Endothelial cell of umbilical vein (primary cell): ENCODE data around the gene HOXA1. TPM values are rescaled to one million over a fixed set of nuclear protein-coding genes. Genes with fewer than 3 reads are reported as not detected.

Source experiments
- BruUV-seq: library from RNA; stranded (reverse); fragments of 400-500 nt; replicated peaks from 2 replicates; lab custom pipeline; 2021; lab: Mats Ljungman, UMichigan
- CTCF ChIA-PET: fragments of 300-600, 350-600 bp; sonication (Branson Sonifier 250); formaldehyde crosslinking; loops from one replicate; lab custom pipeline; 2021; ENCODE audit warnings: antibody characterized with exemption, inconsistent platforms; lab: Charles Lee
- POLR2A ChIA-PET: fragments of 300-600, 350-600 bp; sonication (Branson Sonifier 250); formaldehyde crosslinking; loops from one replicate; lab custom pipeline; 2021; ENCODE audit warnings: antibody characterized with exemption, inconsistent platforms; lab: Charles Lee
- DNase-seq: peaks from one replicate; pipeline ENCODE4 v3.0.0-alpha.2; 2011; ENCODE audit warnings: low read depth, low spot score
- FAIRE-seq: peaks from 2 replicates; lab custom pipeline; 2011; peaks lifted over from hg19 to GRCh38; lab: Jason Lieb, UNC
- H2AFZ ChIP-seq: 2 replicates; pipeline ENCODE4 v1.6.0; 2012; ENCODE audit warnings: low read depth, low read length, control low read depth, inconsistent platforms
- H3K27ac ChIP-seq: 2 replicates; pipeline ENCODE4 v1.5.1; 2011; ENCODE audit warnings: low read depth, mild to moderate bottlenecking, control low read depth, low read length, moderate library complexity; ENCODE audit not compliant: insufficient read depth
- H3K27me3 ChIP-seq, 2 experiments: 2 replicates each; pipeline versions ENCODE4 v1.6.0 to v1.6.1; 2011; ENCODE audit warnings: low read length in 2 of 2, mixed read lengths in 1 of 2; ENCODE audit not compliant: control insufficient read depth in 2 of 2, insufficient read depth in 2 of 2
- H3K36me3 ChIP-seq, 2 experiments: 2 replicates in 1 of 2; 3 replicates in 1 of 2; pipeline ENCODE4 v1.5.1; 2011; ENCODE audit warnings: low read length in 2 of 2, mild to moderate bottlenecking in 1 of 2, moderate library complexity in 1 of 2; ENCODE audit not compliant: control insufficient read depth in 2 of 2, insufficient read depth in 2 of 2; ENCODE audit errors: extremely low read depth in 1 of 2
- H3K4me1 ChIP-seq: 3 replicates; pipeline ENCODE4 v1.5.1; 2011; ENCODE audit warnings: mild to moderate bottlenecking, low read length; ENCODE audit not compliant: control insufficient read depth, insufficient read depth; ENCODE audit errors: extremely low read depth
- H3K4me2 ChIP-seq: 2 replicates; pipeline ENCODE4 v1.6.1; 2011; ENCODE audit warnings: low read length, control low read depth, mixed read lengths; ENCODE audit not compliant: insufficient read depth
- H3K4me3 ChIP-seq, 3 experiments: fragments of 200-600 bp in 1 of 3; sonication (generic), shearing (Covaris generic) in 1 of 3; replicated peaks in 1 of 3; 2 replicates each; pipeline ENCODE4 v1.5.1; 2011 to 2016; ENCODE audit warnings: control low read depth in 3 of 3, low read length in 3 of 3, mild to moderate bottlenecking in 2 of 3, inconsistent platforms in 1 of 3, low read depth in 1 of 3, moderate library complexity in 1 of 3; ENCODE audit not compliant: insufficient read depth in 1 of 3
- H3K79me2 ChIP-seq: 2 replicates; pipeline ENCODE4 v1.6.0; 2012; ENCODE audit warnings: low read length, inconsistent platforms; ENCODE audit not compliant: control insufficient read depth, insufficient read depth
- H3K9ac ChIP-seq: replicated peaks from 2 replicates; pipeline ENCODE3; 2011; ENCODE audit warnings: low read length, control low read depth; ENCODE audit not compliant: insufficient read depth; ENCODE audit errors: extremely low read depth
- H3K9me1 ChIP-seq: replicated peaks from 3 replicates; pipeline ENCODE4 v1.6.0; 2011; ENCODE audit warnings: mild to moderate bottlenecking, low read length; ENCODE audit not compliant: control insufficient read depth, insufficient read depth; ENCODE audit errors: extremely low read depth
- H3K9me3 ChIP-seq: replicated peaks from 2 replicates; pipeline ENCODE4 v1.5.1; 2012; ENCODE audit warnings: low read length, inconsistent platforms; ENCODE audit not compliant: control insufficient read depth, insufficient read depth
- H4K20me1 ChIP-seq: replicated peaks from 2 replicates; pipeline ENCODE3; 2011; ENCODE audit warnings: mild to moderate bottlenecking, low read length; ENCODE audit not compliant: control insufficient read depth, insufficient read depth; ENCODE audit errors: extremely low read depth
- CTCF ChIP-seq, 2 donors: IDR thresholded peaks; 1 replicate in 1 of 2; 2 replicates in 1 of 2; pipeline ENCODE4 v1.5.1; 2011; ENCODE audit warnings: low read length in 2 of 2, mild to moderate bottlenecking in 2 of 2, moderate library complexity in 2 of 2, control low read depth in 1 of 2, inconsistent platforms in 1 of 2, low read depth in 1 of 2; ENCODE audit not compliant: insufficient read depth in 1 of 2; ENCODE audit errors: extremely low read depth in 1 of 2
- EZH2 ChIP-seq: IDR thresholded peaks from 2 replicates; pipeline ENCODE4 v1.6.1; 2012; ENCODE audit warnings: borderline replicate concordance, low read depth, mild to moderate bottlenecking, moderate library complexity, low read length, inconsistent platforms; ENCODE audit not compliant: severe bottlenecking
- FOS ChIP-seq: IDR thresholded peaks from 2 replicates; pipeline ENCODE4 v1.6.1; 2011; ENCODE audit warnings: mild to moderate bottlenecking, low read length, moderate library complexity, borderline replicate concordance; ENCODE audit not compliant: insufficient read depth
- GATA2 ChIP-seq: IDR thresholded peaks from 2 replicates; pipeline ENCODE4 v1.7.0; 2011; ENCODE audit warnings: low read depth, mild to moderate bottlenecking, moderate library complexity, mixed read lengths, low read length; ENCODE audit not compliant: insufficient read length, insufficient read depth
- JUN ChIP-seq: IDR thresholded peaks from 2 replicates; pipeline ENCODE4 v1.6.1; 2011; ENCODE audit warnings: borderline replicate concordance, low read depth; ENCODE audit not compliant: insufficient read length, insufficient read depth
- MAX ChIP-seq: IDR thresholded peaks from 2 replicates; pipeline ENCODE4 v1.6.1; 2011; ENCODE audit not compliant: insufficient read depth, insufficient read length
- MYC ChIP-seq: IDR thresholded peaks from one replicate; pipeline ENCODE4 v1.6.1; 2011; ENCODE audit warnings: mild to moderate bottlenecking, low read depth, low read length
- POLR2A ChIP-seq: IDR thresholded peaks from 2 replicates; pipeline ENCODE4 v1.6.1; 2012; ENCODE audit warnings: low read depth, mild to moderate bottlenecking, control low read depth, low read length
- POLR2AphosphoS5 ChIP-seq: IDR thresholded peaks from 2 replicates; pipeline ENCODE4 v1.6.1; 2012; ENCODE audit warnings: low read depth, mild to moderate bottlenecking, control low read depth, low read length, moderate library complexity; ENCODE audit not compliant: insufficient read depth
- dilution Hi-C: fragments of 300-500 bp; cut with MboI; formaldehyde crosslinking; loops from one replicate; pipeline ENCODE4 v1.15.0; 2019; ENCODE audit warnings: low sequenced_read_pairs; ENCODE audit not compliant: extremely low pct_ligation_motif_present
- intact Hi-C: fragments of 100-400 bp; cut with micrococcal nuclease; formaldehyde crosslinking; loops from one replicate; pipeline ENCODE4 v1.10.0; 2022
- polyA plus RNA-seq, 4 experiments: library from polyadenylated mRNA; depleted of rRNA in 3 of 4; stranded (reverse) in 3 of 4; unstranded in 1 of 4; fragments of >200 nt; gene quantifications; 2 replicates each; pipeline versions ENCODE4 v1.2.1 to v1.2.3, GENCODE V29; 2011 to 2012; ENCODE audit warnings: missing spikeins in 1 of 4
- total RNA-seq: library from RNA; stranded (reverse); gene quantifications from 2 replicates; pipeline ENCODE4 v1.2.3, GENCODE V29; 2021

Gene HOXA1
- total and polyA plus RNA-seq, 2 donors (not counting 3 experiments of a cell fraction or from before 2014, with no cell fraction given): 1.2 to 2.4 TPM

- Histone ChIP-seq H3K9me3 (no peaks in the 10 kb centered on the region), H3K27me3 (no peaks in the 10 kb centered on the region), H3K9me1 (no peaks in the 10 kb centered on the region), H3K27ac (peak overlapping the region; percentile 93), H3K9ac (peak overlapping the region; percentile 71), H3K36me3 (peaks cover 0 to 3% of the 10 kb centered on the region in 2 experiments), H2AFZ (no peak overlapping the region), H3K4me1 (peaks cover 87% of the 10 kb centered on the region), H3K79me2 (peaks cover 92% of the 10 kb centered on the region), H4K20me1 (no peaks in the 10 kb centered on the region), H3K4me2 (peak overlapping the region; percentile 74), H3K4me3 (peak overlapping the region; percentile 35 to 92 (median 45))
- ChIA-PET POLR2A (no interaction called here), CTCF (interaction anchor here (6.5 to 9.6 kb wide), 2 partner anchors 13 to 246 kb away, joined by 62 to 124 read pairs; no protein-coding TSS in a partner anchor)
- DNase-seq (no peak), FAIRE-seq (no peak)
- dilution Hi-C loops (no loop called here), intact Hi-C loops (loop anchor here (1.0 to 5.0 kb wide), 3 partner anchors 16 to 730 kb away; partner anchors contain the start of gene HOXA9)
- BruUV-seq: no TSS peak
- TF ChIP-seq POLR2AphosphoS5: no peak
Observed at GRCh38 chr7:27101957-27102580, 6.3 kb upstream of the HOXA1 start.

GRCh38 chr7:27101171-27101956 lies 5.6 kb upstream of the HOXA1 start:
- peak; percentile 78 for DNase-seq
- CTCF ChIA-PET: interaction anchor here (1.0 to 9.6 kb wide), 7 partner anchors 14 to 732 kb away, joined by 3 to 124 read pairs (median 4); no protein-coding TSS in a partner anchor
- POLR2A ChIA-PET: no interaction called here

More at GRCh38 chr7:27101171-27101956, 5.6 kb upstream of the HOXA1 start:
- Histone ChIP-seq H3K4me3 (peak overlapping the region; percentile 35 to 92 (median 45)), H3K4me2 (peak overlapping the region; percentile 74), H4K20me1 (no peaks in the 10 kb centered on the region), H3K27ac (peak overlapping the region; percentile 93), H3K9me1 (no peaks in the 10 kb centered on the region), H3K9ac (peak overlapping the region; percentile 71), H3K79me2 (peaks cover 94% of the 10 kb centered on the region), H2AFZ (no peak overlapping the region), H3K9me3 (no peaks in the 10 kb centered on the region), H3K4me1 (peaks cover 80% of the 10 kb centered on the region), H3K27me3 (no peaks in the 10 kb centered on the region), H3K36me3 (peaks cover 0 to 3% of the 10 kb centered on the region in 2 experiments)
- peak; percentile 57 for FAIRE-seq
- BruUV-seq: no TSS peak
- intact Hi-C loops: loop anchor here (1.0 to 5.0 kb wide), 2 partner anchors 17 to 729 kb away; no protein-coding TSS in a partner anchor
- no peak for TF ChIP-seq JUN
- no peak for TF ChIP-seq MAX
- TF ChIP-seq MYC: no peak
- TF ChIP-seq CTCF (IDR thresholded peaks at IDR 0.05; ENCODE audit: extremely low read depth in 1 of 2, insufficient read depth in 1 of 2, low read depth in 1 of 2, low read length in 2 of 2): no peak
- no peak for TF ChIP-seq GATA2
- TF ChIP-seq EZH2: no peak
- no peak for TF ChIP-seq POLR2A
- TF ChIP-seq POLR2AphosphoS5: no peak
- TF ChIP-seq FOS: no peak
- dilution Hi-C loops: no loop called here
